HG03039 (cell line): ENCODE results near the gene COL9A1.

Experiments used
- ATAC-seq: cut with Tn5 transposase; IDR thresholded peaks from one replicate; pipeline ENCODE4 v1.9.1; 2021; ENCODE audit warnings: mild to moderate bottlenecking, moderate library complexity; ENCODE audit not compliant: unreplicated experiment

The COL9A1 gene

GRCh38 chr6:70176842-70177550, 125.9 kb downstream of the COL9A1 start:
- no peak for ATAC-seq

GRCh38 chr6:70175770-70176169, 127.1 kb downstream of the COL9A1 start:
- no peak for ATAC-seq

- no peak for ATAC-seq
Observed at GRCh38 chr6:70172252-70172651, 130.6 kb downstream of the COL9A1 start.

GRCh38 chr6:70171236-70171635, 131.6 kb downstream of the COL9A1 start:
- no peak for ATAC-seq

- ATAC-seq = no peak
Observed at GRCh38 chr6:70168681-70169377, 134.1 kb downstream of the COL9A1 start.
